Prostate gland (tissue), 2 donors: ENCODE results near the gene ZPR1.

Experiments used
- POLR2AphosphoS5 ChIP-seq: sonication (generic); formaldehyde crosslinking; IDR thresholded peaks from one replicate; pipeline ENCODE4 v1.6.1; 2017; ENCODE audit warnings: antibody characterized with exemption
- TF ChIP-seq, protein P1 (sequence below), 4 experiments: fragments of 200-600 bp in 2 of 4; fragments of 450-650 bp in 2 of 4; sonication (generic) in 2 of 4; IDR thresholded peaks; 1 replicate in 3 of 4; 2 replicates in 1 of 4; pipeline ENCODE4 v1.5.1; 2016 to 2019; ENCODE audit warnings: antibody characterized with exemption in 4 of 4, mild to moderate bottlenecking in 2 of 4, moderate library complexity in 2 of 4

DNA sequence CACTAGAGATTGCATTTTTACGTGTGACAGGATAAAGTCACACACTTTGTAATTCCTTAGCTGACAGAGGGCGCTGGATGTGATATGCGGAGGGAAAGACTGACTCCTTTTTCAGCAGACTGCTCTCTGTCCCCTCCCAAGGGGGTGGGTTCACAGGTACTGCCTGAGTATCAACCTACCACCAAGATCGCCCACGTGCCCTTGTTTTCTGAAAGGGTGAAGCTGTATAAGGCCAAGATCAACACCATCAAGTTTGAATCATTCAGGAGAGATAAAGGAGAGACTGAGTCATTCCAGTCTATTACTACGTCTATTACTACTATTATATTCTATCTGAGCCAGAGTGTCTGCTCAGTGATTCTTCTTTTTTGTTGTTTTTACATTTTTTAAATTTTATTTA, 45.7 kb downstream of the ZPR1 start:
- TF ChIP-seq POLR2AphosphoS5: no peak
- TF ChIP-seq, protein P1, sequence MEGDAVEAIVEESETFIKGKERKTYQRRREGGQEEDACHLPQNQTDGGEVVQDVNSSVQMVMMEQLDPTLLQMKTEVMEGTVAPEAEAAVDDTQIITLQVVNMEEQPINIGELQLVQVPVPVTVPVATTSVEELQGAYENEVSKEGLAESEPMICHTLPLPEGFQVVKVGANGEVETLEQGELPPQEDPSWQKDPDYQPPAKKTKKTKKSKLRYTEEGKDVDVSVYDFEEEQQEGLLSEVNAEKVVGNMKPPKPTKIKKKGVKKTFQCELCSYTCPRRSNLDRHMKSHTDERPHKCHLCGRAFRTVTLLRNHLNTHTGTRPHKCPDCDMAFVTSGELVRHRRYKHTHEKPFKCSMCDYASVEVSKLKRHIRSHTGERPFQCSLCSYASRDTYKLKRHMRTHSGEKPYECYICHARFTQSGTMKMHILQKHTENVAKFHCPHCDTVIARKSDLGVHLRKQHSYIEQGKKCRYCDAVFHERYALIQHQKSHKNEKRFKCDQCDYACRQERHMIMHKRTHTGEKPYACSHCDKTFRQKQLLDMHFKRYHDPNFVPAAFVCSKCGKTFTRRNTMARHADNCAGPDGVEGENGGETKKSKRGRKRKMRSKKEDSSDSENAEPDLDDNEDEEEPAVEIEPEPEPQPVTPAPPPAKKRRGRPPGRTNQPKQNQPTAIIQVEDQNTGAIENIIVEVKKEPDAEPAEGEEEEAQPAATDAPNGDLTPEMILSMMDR (IDR thresholded peaks at IDR 0.05): no peak
